WI38 (cell line): Measurements from ENCODE around the gene S100A4.

ENCODE experiments used
- H3K4me3 ChIP-seq: 2 replicates; pipeline ENCODE4 v1.5.1; 2011; ENCODE audit warnings: low read depth, mild to moderate bottlenecking, control low read depth, low read length
- TF ChIP-seq, protein P1 (sequence below): IDR thresholded peaks from 2 replicates; pipeline ENCODE4 v1.5.1; 2012; ENCODE audit warnings: low read depth, mild to moderate bottlenecking, control low read depth, low read length

S100A4 gene

DNA sequence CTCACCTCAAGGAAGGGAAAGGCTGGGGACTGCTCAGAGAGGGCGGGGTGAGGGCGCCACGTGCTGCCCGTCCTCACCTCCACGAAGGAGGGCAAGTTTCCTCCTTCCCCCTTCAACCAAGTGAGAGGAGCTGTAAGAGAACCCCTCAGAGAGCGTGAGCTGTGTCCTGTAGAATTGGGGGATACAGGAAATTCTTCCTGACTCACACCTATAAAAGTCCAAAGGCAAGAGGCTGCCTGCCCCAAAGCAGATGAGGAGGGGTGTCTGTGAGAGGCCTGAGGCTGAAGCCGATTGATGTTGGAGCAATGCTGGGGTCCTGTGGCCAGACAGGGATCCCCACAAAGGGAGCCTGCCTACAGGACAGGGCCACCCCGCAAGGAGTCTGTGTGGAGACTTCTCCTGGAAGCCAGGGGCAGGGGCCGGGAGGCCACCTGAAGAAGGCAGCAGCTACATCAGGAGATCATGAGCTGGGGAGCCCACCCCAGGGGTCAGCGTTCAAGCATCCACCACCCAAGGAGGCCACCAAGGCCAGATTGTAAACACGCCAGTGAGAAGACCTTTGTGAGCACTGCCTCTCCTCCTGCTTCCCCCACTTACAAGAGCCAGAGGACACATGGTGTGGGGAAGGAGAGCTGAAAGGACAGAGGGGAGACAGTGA is 37.6 kb downstream of the S100A4 start:
- H3K4me3 ChIP-seq: no peak overlapping the region
- TF ChIP-seq, protein P1, sequence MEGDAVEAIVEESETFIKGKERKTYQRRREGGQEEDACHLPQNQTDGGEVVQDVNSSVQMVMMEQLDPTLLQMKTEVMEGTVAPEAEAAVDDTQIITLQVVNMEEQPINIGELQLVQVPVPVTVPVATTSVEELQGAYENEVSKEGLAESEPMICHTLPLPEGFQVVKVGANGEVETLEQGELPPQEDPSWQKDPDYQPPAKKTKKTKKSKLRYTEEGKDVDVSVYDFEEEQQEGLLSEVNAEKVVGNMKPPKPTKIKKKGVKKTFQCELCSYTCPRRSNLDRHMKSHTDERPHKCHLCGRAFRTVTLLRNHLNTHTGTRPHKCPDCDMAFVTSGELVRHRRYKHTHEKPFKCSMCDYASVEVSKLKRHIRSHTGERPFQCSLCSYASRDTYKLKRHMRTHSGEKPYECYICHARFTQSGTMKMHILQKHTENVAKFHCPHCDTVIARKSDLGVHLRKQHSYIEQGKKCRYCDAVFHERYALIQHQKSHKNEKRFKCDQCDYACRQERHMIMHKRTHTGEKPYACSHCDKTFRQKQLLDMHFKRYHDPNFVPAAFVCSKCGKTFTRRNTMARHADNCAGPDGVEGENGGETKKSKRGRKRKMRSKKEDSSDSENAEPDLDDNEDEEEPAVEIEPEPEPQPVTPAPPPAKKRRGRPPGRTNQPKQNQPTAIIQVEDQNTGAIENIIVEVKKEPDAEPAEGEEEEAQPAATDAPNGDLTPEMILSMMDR: no peak

DNA sequence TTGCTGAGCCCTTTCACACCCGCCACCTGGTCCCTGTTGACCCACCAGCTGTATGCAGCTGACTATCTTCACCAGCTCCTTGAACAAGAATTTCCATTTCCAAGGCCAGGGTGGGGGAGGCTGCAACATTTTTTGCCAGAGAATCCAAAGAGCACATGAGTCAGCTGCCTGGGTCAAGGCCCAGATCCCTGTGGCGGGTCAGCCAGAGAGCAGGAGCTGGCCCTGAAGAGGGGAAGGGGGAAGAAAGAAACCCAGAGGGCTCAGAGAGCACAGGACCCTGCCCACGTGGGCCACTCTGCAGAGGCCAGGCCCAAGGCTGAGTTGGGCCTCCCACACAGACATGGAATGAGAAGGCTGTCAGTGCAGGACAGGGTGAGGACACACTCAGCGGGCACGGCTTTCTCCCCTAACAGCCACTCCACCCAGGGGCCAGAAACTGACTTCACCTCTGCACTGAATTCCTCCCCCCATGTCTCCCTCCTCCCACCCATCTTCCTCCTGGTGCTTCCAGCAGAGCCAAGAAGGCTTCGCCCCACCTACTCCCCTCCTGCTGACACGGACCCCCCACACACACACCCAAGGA is 38.7 kb downstream of the S100A4 start:
- no peak overlapping the region for H3K4me3 ChIP-seq
- TF ChIP-seq, protein P1: no peak

- H3K4me3 ChIP-seq: no peak overlapping the region
- TF ChIP-seq, protein P1: no peak
These were observed 39.2 kb downstream of the S100A4 start for GRCh38 chr1:153506386-153506785.

- TF ChIP-seq, protein P1: no peak
- no peak overlapping the region for H3K4me3 ChIP-seq
These were observed 40.0 kb downstream of the S100A4 start for GRCh38 chr1:153505576-153505975.

DNA sequence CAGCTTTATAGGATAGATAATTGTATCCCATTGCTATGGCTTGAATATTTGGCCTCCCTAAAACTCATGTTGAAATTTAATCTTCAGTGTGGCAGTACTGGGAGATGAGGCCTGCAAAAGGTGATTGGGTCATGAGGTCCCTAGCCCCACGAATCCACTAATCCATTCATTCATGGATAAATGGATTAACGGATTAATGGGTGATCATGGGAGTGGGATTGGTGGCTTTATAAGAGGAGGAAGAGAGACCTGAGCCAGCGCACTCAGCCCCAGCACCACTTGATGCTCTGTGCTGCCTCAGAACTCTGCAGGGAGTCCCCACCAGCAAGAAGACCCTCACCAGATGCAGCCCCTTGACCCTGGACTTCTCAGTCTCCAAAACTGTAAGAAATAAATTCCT is 41.8 kb downstream of the S100A4 start:
- no peak overlapping the region for H3K4me3 ChIP-seq
- TF ChIP-seq, protein P1: no peak

- no peak overlapping the region for H3K4me3 ChIP-seq
- TF ChIP-seq, protein P1: no peak
These were observed 46.9 kb downstream of the S100A4 start for GRCh38 chr1:153498746-153499145.

DNA sequence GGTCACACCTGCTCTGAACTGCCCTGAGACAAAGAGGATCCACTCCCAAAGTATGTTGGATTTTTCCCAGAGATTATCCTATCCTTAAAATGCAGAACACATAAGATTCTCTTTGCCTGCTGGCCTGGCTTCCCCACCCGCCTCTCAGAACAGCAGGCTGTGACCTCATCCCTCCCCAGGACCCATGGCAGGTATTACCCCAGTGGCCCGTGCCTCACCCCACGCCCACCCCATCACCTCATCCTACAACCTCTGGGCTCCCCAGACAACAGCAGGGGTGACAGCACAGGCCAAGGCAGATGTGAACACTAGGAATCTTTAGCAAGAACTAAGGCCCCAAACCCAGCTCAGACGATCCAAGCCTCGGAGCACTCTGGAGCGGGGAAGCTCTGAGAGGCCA is 50.1 kb downstream of the S100A4 start:
- TF ChIP-seq, protein P1: no peak
- H3K4me3 ChIP-seq: no peak overlapping the region
